NCI-H1048 (cell line): ENCODE results near the gene DDHD1.
"Not testable (repeated sequence)": the region's sequence is repeated elsewhere in the genome, so short reads cannot be mapped to it uniquely, and the experiment has no call there.

Experiments used
- DNase-seq: peaks from one replicate; lab custom pipeline; 2025; lab: John Stamatoyannopoulos, UW

The DDHD1 gene

DNA sequence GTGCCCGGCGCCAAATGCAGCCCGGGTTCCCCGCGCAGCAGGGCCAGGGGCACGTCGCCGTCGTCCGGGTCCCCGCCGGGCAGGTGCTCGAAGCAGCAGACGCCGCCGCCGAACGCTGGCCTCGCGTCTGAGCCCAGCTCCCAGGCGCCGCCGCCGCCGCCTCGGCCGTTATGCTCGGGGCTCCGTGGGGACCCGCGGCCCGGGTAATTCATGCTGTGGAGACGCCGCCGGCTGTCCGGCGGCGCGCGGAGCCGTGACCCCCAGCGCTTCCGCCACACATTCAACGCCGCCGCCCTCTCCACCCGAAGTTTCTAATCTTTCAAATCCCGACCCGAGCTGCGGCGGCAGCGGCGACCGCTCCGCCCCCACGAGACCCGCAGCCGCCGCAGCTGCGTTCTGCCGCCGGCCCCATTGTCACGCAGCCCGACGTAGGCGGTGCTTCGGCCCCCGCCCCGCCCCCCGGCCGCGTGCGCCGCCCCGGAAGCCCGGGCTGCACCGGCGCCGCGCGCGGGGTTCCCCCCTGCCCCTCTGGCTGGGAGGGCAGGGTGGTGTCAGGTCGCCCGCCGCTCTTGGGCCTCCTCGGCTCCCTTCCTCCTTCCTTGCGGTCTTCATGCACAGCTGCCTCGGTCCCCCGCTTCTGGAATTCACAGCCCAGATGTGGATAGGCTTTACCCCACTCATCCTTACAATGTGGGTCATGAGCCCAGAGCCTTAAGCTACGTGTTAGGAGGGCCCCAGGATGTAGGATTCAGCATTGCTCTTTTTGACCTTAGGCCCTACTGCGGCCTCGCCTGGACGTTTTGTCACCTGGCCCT, at the start of gene DDHD1:
DDHD1 (minus strand) TSS at position 437 of the 815 bp plus-strand sequence; CDS start at position 212, 225 bp downstream.
- DNase-seq, result peak; percentile 18

DNA sequence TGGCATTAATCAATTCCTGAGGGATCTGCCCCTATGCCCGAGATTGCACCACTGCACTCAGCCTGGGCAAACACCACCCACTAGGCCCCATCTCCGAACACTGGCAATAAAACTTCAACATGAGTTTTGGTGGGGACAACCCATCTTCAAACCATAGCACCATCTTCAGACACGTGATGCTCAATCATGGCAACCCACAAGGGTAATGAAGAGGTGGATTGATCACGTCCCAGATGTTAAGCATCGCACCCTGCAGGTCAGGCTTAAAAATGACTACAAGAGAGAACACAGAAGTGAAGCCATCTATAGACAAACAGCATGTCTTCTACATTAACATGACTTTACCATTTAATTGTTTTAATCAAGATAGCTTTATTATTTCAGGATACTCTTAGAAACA, 42.8 kb upstream of the DDHD1 start:
- no peak for DNase-seq

DNA sequence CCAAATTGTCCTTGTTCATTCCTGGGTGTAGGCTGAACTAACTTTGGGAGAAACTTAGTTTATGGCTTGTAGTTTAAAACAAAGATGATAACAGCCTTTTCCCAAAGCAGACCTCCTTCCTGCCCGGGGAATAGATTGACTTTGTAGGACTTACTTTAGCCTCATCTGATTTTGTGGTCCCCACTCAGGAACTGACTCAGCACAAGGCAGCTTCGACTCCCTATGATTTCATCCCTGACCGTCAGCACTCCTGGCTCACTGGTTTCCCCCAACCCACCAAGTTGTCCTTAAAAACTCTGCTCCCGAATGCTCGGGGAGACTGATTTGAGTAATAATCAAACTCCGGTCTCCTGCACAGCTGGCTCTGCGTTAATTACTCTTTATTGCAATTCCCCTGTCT, 40.1 kb upstream of the DDHD1 start:
- DNase-seq, result no peak

DNA sequence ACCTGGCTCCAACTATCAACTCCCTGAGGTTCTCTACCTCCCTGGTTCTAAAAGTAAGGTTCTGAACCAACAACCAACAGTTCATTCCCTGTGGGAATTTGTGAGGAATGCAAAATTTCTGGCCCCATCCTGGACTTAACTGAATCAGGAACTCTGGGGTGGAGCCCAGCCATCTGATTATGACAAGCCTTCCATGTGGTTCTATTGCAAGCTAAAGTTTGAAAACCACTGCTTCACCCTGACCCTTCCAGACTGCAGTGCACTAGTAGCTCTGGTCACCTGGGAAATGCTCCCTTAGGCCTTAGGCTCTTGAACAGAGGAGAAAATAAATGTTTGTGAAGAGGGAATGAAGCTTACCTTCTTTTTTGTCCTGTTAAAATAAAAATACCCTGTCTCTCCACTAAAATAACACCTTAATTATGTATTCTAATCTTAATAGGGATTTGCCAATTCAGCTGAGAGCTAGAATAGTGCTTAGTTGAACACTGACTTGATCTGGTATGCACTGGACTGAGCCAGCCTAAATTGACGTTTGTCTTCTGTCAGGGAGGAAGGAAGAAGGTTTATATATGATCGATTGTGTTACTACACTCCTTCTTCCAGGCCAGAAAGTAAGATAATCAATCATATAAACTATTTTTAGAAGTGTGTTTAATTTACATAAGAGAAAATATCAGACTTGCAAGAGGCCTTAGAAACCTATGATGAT, 39.1 kb upstream of the DDHD1 start:
- no peak for DNase-seq

DNA sequence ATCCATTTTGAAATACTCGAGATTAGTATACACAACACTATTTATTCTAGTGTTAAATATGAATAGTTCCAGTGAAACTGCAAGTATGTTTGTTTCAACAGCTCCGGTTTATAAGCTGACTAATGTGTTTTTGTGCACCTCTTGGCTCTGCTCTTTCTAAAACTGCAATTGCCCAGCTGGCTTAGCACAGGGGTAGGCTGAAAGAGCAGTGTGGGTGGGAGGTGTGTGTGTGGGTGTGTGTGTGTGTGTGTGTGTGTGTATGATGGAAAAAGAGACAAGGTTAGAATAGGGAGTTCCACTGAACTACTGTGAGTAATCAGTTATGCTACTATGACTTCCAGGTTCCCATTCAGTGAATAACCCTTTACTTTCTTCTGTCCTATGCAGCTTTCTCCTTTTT, 37.8 kb upstream of the DDHD1 start:
- no peak for DNase-seq

DNA sequence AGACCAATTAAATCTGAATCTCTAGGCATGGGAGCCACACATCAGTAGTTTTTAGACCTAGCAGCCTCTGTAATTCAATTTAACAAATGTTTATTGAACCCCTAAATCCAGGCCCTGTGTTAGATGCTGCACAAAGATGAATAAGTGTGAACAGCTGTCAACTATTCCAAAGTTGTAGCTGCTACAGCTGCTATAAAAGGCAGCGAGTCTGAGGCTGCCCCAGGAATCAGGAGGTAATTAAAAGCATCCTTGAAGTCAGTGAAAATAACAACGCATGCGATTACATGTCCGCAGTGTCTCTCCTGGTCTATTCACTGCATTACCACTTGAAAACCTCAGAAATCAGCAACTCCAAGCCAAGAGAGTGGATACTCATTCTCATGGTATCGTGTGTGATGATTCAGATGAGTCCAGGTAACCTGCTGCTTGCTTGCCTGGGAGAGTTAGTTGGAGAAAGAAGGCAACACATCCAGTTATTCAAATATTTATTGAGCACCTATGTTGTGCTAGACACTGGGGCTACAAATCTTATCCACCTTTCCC, 34.9 kb upstream of the DDHD1 start:
- no peak for DNase-seq

DNA sequence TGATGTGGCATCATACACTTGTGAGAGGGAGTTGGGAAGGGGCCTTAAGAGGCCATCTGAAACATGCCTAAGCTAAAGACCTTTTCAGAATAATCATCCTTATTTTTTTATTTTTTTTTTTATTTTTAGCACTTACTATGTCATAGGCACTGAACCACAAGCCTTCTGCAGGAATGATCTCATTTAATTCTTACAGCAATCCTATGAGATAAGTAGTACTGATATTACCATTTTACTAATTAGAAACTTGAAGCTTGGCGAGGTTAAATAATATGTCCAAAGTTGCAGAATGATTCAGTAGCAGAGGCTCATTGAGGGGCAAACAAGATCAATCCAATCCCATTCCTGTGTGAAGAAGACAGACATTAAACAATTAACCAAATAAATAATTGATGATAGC, 33.4 kb upstream of the DDHD1 start:
- DNase-seq, result no peak

DNA sequence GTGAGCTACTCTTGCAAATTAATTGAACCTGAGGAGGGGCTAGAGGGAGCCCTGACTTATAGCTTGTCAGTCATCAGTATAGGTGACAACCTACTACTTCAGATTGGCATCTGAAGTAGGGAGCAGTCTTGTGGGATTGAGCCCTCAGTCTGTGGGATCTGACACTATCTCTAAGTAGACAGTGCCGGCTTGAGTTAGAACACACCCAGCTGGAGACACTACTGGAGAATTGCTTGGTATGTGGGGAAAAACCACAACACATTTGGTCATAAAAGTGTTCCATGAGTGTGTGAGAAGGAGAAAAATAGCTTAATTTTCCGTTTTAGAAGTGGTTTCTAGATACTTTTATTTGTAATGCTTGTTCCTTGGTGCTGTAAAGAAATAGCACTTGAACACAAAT, 30.5 kb upstream of the DDHD1 start:
- no peak for DNase-seq

DNA sequence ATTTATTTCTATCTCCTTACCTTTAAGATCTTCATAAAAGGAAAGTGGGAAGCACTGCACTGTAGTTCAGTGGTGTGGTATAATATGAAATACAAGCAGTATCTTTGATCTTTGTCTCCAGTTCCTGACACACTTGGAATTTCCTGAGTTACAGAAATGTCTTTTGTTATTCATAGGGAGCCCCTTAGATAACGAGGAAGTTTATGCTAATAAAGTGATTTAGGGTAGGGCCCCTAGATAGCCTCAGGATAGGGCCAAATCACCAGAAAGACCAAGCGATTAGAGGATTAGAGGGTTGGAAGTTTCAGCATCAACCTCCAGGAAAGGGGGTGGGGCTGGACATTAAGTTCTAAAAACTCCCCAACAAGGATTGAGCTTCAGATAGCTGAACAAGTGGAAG, 29.9 kb upstream of the DDHD1 start:
- DNase-seq, result no peak

DNA sequence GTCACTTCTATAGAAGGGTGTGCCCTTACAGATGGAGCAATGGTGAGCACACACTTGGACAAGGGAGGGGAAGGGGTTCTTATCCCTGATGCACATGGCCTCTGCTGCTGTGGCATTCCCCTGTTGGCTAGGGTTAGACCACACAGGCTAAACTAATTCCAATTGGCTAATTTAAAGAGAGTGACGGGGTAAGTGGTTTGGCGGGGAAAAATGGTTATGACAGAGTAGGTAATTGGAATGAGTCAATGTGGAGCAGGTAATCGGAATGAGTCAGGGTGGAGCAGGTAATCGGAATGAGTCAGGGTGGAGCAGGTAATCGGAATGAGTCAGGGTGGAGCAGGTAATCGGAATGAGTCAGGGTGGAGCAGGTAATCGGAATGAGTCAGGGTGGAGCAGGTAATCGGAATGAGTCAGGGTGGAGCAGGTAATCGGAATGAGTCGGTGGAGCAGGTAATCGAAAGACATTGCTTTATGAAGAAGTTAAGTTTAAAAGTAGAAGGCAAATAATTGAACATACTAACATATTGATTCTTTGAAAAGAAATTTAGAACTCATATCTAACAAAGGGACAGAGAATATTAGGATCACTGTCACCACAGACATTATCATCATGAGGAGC, 28.4 kb upstream of the DDHD1 start:
- not testable (repeated sequence) for DNase-seq

DNA sequence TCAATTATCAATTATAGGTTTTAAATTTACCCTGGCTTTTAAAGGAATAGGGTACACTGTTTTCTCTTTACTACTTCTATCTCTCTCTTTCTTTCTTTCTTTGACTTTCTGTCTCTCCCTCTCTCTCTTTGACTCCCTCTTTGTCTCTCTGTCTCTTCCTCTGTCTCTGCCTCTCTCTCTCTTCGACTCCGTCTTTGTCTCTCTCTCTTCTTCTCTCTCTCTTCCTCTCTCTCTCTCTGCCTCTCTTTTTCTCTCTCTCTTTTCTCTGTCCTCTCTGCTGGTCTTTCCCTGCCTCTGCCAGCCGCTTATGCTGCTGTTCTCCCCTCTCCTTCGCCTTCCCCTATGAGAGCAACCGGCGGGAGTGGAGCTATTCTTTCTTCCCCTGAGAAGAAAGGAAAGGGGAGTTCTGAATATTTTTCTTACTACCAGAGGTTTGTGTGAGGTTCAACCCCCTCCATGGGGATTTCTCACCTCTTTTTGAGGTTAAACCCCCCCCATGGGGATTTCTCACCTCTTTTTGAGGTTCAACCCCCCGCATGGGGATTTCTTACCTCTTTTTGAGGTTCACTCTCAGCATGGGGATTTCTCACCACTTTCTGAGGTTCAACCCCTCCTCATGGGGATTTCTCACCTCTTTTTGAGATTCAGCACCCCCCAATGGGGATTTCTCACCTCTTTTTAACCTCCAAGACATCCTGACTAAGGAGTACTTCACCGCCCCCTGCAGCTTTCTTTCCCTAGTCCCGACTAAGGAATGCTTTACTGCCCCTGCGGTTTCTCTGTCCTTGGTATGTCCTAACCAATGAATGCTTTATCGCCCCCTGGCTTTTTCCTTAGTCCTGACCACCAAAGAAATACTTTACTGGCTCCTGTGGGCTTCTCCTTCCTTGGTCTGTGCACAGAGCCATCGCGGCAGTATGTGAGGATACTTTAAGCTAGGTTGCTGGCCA, 27.4 kb upstream of the DDHD1 start:
- no peak for DNase-seq

DNA sequence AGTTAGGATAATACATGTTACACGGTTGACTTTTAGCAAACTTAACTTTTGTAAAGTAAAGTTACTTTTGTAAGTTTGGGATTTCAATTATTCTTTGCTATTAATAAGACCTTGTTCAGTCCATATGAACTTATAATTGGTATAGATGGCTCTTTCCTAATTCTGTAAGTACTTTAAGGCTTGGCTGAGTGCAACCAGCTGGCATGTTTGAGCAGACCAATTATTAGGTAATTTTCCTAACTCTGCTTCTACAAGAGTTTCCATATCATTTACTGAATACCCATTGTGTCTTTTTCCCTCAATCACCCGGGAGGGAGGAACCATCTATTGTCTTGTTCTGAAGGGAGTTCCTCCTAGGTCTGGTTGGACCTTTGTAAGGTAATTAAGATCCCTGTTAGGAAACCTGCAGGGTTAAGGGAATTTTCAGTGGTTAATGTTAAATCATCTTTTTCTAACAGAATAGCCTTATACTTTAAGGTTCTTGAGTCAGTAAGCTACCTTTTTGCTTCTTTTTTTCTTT, 26.4 kb upstream of the DDHD1 start:
- not testable (repeated sequence) for DNase-seq

DNA sequence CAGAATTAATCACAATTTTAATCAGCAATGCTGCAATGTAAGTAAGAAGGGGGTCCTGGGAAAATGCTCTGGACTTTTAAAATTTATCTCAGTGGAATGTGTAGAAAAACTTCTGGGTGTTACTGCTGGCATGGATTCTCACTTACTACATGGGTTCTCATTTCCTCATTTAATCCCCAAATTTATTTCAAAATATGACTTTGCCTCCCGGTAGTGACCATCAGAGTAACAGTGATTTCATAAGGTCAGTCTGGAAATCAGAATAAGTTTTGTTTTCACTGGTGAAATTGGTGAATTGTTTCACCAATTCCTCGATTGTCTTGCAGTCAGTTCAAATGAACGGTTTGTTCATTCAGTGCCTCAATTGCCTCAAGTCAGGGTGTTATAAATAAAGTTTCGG, 22.3 kb upstream of the DDHD1 start:
- DNase-seq, result no peak

DNA sequence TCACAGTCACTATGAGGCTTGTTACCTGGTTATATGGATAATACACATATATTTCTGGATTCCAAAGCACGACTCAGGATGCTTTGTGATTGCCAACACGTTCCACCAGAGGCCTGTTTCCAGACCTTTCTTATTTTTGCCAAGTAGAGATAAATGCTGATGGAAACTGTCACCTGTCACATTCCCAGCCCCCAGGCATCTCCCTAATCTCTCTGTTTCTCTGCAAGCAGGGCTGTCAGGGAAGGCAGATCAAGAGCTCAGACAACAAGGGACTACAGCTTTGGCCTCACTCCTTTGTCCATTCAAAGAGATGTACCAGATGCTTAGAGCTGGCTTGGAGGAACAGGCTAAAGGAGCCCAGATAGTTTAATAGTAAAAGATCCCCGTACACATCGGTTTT, 21.8 kb upstream of the DDHD1 start:
- DNase-seq, result no peak

DNA sequence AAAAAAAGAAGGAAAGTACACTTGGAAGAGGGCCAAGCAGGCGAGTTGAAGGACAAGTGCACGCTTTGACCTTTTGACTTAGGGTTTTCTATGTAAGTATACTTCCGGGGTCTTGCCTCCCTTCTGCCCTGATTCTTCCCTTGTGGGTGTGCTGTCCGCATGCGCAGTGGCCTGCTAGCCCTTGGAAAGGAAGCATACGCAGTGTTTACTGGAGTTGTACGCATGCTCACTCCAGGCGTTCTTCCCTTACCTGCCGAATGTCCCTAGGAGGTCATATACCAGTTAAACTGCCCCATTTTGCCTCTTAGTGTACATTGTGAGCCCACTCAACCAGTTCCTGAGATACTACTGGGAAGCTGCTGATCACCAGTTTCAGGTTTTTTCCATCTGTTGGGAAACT, 15.7 kb upstream of the DDHD1 start:
- no peak for DNase-seq

DNA sequence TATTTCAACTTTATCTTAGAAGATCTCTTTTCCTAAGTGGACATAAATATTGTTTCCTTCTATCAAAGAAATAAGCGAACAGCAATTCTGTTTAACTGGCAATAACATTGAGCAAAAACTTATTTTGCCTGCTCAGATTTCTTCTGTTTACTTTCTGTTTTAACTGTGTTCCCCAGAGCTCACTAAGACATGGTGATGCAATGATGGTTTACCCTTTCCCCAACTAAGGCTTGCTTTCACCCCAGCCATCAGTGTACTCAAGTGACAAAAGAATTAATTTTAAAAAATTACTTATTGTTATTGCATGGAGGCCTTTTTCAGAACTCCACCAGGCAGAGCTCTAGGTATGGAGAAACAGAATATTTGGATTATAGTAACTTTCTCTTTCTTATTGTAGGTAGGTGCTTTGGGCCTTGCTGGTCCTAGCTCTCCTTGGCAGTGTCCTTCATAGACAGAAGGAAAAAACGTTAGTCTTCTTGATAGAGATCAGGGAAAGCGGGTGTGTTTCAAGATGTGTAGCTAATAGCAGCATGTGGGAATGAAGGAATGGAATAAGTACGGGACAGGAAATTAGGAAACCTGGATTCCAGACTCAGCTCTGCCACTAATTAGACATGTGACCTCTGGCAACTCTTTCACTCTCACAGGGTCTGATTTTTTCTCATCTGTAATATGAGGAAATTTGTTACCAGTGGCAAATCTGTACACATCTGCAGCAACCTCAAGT, 14.6 kb upstream of the DDHD1 start:
- no peak for DNase-seq

DNA sequence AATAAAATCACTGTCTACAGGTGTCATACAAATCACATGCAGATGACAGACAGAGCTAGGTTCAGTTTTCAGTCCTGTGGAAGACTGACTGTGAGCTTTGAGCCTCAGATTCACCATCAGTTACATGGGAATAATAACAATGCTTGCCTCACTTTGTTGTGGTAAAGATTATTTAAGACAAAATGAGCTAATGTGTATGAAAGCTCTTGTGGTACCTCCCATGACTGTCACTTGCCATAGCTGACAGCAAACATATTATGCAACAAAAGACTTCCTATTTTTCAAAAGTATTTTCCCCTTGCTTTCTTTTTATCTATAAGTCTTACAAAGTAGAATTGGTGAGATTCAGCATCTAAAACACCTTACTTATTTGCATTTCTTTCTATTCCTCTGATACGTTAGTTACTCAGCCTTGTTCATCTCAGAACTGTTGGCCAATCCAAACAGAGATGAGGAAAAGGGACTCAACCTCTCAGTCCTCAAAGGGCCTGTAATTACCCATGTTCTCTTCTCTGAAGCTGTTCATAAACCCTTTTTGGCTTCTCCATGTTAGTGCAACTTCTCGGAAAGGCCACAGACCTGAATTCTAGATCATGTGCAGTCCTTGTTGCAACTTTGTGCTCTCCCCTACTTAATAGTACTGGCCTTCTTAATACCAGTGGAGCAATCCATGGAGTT, 8.8 kb upstream of the DDHD1 start:
- DNase-seq, result no peak

DNA sequence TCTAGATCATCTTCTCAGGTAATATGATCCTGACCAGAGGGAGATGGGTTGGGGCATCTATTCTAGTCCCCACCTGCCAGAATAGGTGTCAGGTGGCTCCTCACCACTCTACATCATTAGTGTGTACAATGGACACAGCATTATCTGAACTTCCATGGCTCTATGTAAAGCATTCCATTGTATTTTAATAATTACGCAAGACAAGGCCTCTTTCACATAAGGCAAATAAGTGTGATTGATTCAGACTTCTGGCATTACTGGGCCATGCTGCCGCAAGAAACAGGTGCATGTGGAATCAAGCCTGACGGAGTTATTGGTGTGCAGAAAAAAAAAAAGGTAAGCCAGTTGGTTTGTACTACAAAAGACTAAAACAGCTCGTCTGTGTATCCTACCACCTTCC, 3.1 kb upstream of the DDHD1 start:
- DNase-seq, result no peak

DNA sequence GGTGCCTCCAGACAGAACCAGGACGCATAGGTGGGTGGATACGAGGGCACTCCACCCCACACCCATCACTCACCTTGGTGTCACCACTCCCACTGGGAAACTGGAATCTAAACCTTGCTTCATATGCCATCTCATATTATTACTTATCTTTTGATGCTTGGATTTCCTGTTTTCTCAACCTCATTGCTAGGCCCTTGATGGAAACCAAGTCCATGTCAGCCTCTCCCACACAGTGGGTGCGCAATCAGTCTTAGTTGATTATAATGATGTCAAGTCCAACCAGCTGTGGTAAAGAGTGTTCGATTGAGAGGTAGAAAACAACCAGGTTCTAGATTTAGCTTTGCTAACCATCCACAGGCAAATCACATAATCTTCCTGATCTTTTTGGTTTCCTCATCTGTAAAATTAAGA, 584 bp upstream of the DDHD1 start:
- DNase-seq, result no peak

DNA sequence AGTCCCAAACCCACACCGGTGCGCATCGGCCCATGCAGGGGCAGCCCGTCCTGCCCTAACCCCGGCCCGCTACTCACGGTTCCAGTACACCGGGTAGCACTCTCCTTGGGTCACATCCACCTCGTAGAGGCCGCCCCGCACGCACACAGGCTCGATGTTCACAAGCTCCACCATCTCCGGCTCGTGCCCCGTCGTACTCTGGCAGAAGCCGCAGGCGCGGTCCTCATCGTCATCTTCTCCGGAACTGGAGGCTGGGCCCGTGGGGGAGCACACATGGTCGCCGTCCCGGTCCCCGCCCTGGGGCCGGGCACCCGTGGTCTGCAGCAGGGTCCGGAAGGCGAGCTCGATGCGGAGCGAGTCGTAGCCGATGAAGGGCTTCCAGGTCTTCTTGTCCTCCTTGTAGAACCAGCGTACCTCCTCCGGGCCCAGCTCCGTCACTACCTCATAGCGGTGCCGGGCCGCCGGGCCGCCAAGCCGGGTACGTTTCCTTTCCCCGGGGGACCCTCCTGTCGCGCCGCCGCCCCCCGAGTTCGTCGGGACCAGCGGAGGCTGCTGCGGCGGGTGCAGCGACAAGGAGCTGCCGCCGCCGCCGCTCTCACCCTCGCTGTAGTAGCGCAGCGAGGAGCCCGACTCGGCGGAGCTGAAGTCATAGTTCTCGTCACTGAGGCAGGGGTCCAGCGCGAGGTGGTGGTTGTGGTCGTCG, 788 bp downstream of the DDHD1 start:
- DNase-seq, result no peak
